ENCODE results near the gene NRXN3. TPM values are rescaled to one million over a fixed set of nuclear protein-coding genes. Genes with fewer than 3 reads are reported as not detected.
"Not testable (repeated sequence)": the region's sequence is repeated elsewhere in the genome, so short reads cannot be mapped to it uniquely, and the experiment has no call there.

NRXN3 gene
- total RNA-seq, 1 donor from 2014 or later, result 38.1 TPM

GRCh38 chr14:78356391-78356790 is 186.2 kb downstream of the NRXN3 start:
- ATAC-seq (no peak), DNase-seq (ENCODE audit: low spot score) (no peak)
- intact Hi-C loops (cut with DNase I), result no loop called here

DNA sequence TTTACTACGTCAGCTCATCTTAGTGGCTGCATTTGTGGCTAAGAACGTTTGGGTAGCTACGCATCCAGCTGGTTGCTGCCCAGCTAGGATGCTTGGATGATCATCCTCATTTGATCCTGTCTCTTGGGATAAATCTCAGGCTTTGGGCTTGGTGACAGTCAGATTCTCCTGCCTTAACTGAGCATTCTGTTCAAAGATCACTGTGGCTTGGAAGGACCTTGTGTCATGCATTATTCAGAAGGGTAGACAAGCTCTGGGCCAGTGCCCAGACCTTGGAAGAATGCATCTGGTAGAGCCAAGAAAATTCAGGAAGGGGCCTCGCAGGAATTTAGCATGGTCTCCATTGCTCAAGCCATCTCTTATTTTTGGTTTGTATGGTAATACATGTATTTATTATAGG is 188.4 kb downstream of the NRXN3 start:
- intact Hi-C loops (cut with DNase I), result no loop called here
- ATAC-seq (no peak), DNase-seq (ENCODE audit: low spot score) (no peak)

GRCh38 chr14:78359581-78359980 is 189.4 kb downstream of the NRXN3 start:
- DNase-seq (ENCODE audit: low spot score), result no peak
- no peak for ATAC-seq
- intact Hi-C loops (cut with DNase I), result no loop called here

DNA sequence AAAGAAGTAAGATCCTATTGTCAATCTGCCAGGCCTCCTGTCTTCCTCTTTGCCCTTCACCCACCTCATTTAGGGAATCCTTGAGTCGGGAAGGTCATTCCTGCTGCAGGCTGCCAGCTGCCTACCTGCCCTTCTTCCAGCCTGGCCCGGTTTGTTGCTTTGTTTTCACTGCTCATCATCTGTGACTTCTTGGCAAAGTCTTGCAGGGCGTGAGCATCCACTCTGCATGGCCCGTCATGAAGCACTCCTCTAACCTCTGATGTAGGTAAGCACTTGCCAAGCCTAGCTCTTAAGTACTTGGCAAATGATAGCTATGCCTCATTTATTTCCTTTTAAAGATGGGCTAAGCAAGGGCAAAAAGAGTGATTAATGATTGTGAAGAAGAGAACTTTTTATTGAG is 192.8 kb downstream of the NRXN3 start:
- intact Hi-C loops (cut with DNase I), result no loop called here
- DNase-seq (ENCODE audit: low spot score), result no peak
- no peak for ATAC-seq

DNA sequence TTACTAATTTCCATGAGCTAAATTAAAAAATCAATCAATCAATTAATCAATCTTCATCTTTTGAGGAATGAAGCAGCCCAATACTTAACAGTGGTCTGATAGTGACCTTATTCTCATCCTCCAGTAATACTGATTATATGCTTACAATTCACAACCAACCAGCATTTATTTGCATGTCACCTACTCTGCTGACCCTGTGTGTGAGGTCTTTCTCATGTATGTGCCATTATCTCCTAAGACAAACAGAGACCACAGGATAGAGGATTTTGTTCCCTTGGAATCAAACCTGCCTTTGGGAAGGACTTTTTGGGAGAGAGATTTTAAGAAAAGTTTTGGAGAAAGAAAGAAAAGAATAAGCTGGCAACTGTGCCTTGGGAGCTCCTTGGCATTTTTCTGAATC is 197.2 kb downstream of the NRXN3 start:
- intact Hi-C loops (cut with DNase I), result no loop called here
- no peak for ATAC-seq
- DNase-seq (ENCODE audit: low spot score), result no peak

GRCh38 chr14:78383060-78383459 is 212.9 kb downstream of the NRXN3 start:
- intact Hi-C loops (cut with DNase I), result no loop called here
- DNase-seq (ENCODE audit: low spot score) (no peak), ATAC-seq (no peak)

- DNase-seq (ENCODE audit: low spot score), result no peak
- ATAC-seq, result no peak
- intact Hi-C loops (cut with DNase I), result no loop called here
These were observed 228.0 kb downstream of the NRXN3 start for GRCh38 chr14:78398216-78398615.

- ATAC-seq (no peak), DNase-seq (ENCODE audit: low spot score) (no peak)
- intact Hi-C loops (cut with DNase I), result no loop called here
These were observed 229.2 kb downstream of the NRXN3 start for GRCh38 chr14:78399316-78399889.

- no peak for DNase-seq (ENCODE audit: low spot score)
- ATAC-seq, result no peak
- intact Hi-C loops (cut with DNase I), result no loop called here
These were observed 231.7 kb downstream of the NRXN3 start for GRCh38 chr14:78401866-78402265.

GRCh38 chr14:78403278-78403815 is 233.2 kb downstream of the NRXN3 start:
- intact Hi-C loops (cut with DNase I), result no loop called here
- ATAC-seq (no peak), DNase-seq (ENCODE audit: low spot score) (no peak)

- intact Hi-C loops (cut with DNase I), result no loop called here
- ATAC-seq (no peak), DNase-seq (ENCODE audit: low spot score) (no peak)
These were observed 235.1 kb downstream of the NRXN3 start for GRCh38 chr14:78405079-78405856.

DNA sequence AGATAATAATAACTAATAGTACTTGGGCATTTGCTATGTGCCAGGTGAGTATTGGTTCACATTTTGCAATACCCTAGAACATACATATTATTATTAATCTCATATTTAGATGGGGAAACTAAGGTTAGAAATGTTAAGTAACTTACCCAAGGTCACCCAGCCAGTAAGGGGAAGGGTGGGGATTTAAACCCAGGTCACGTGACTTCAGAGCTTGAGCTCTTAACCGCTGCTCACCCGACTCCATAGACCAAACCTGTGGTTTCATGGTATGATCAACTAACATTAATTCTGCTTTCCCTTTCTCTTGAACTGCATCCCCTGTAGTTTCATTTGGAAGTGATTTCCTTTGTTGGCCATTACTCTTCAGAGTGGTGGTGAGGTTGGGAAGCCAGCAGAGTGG is 242.3 kb downstream of the NRXN3 start:
- intact Hi-C loops (cut with DNase I), result no loop called here
- ATAC-seq (no peak), DNase-seq (ENCODE audit: low spot score) (no peak)

DNA sequence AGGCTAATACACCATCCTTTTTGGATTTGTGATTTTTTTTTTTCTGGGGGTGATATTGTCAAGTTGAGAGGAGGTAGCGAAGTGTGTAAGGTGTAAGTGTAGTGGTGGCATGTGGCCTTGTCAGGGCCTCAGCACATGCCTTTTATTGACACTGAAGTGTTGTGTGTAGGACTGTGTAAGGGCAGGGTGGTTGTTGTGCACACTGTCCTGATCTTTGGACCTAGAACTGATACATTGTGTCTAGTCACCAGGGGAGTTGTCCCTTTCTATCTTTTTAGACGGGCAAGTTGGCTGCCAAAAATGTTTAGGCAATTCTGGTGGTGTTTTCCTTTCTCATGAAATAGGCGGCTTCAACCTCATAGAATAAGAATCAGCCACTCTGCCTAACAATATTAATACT is 244.0 kb downstream of the NRXN3 start:
- ATAC-seq (no peak), DNase-seq (ENCODE audit: low spot score) (no peak)
- intact Hi-C loops (cut with DNase I), result no loop called here

- ATAC-seq (no peak), DNase-seq (ENCODE audit: low spot score) (no peak)
- intact Hi-C loops (cut with DNase I), result no loop called here
These were observed 247.4 kb downstream of the NRXN3 start for GRCh38 chr14:78417532-78417931.

DNA sequence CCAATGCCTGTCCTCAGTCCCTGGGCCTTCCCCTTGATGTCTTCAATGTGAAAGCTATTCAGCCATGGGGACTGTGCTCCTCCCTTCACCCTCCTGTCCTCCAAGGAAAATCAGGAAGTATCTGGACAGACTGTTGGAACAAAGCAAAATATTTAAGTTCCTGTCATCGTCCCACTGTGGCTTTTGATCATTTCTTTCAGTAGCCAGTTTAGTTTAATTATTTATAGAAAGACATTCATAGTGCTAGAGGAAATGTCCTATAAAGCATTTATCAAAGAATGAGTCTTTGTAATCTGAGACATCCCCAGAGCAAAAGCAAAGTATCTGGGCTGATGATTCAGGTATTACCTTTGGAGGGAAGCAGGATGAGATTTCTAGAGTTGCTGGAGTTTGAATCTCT is 254.1 kb downstream of the NRXN3 start:
- DNase-seq (ENCODE audit: low spot score) (no peak), ATAC-seq (no peak)
- intact Hi-C loops (cut with DNase I), result no loop called here

DNA sequence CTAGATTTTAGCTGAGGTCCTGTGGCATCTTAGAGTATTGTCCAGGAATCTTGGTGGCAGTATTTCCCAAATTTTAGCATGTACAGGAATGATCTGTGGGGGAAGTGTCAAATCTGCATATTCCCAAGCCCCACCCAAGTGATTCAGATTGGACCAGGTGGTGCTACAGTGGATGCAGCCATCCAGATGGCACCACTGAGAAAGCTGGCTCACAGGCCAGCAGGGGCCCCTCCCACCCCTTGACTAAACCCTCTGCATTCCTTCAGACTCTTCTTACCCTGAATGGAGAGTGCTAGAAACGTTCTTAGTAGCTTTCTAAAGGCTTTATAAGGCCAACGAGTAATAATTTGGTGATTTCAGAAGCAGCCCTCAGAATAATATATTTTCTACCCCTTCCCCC is 255.2 kb downstream of the NRXN3 start:
- no peak for DNase-seq (ENCODE audit: low spot score)
- intact Hi-C loops (cut with DNase I), result no loop called here
- no peak for ATAC-seq

DNA sequence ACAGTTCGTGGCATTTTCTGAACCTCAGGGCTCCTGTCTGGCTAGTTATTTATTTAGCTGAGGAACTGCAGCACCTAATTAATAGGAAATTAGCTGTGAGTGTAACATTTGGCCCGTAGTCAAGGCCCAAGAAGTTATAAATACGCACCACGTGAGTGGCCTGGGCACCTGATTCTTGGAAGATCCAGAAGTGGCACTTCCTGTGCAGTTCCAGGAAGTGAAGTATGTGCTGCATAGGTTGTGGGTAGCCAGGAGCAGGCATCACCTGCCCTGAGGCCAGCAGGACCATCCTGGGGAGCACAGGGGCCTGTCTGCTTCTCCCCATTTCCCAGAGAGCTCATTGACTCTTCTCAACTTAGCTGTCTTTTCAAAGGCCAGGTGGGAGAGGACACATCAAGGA is 255.6 kb downstream of the NRXN3 start:
- DNase-seq (ENCODE audit: low spot score), result no peak
- intact Hi-C loops (cut with DNase I), result no loop called here
- no peak for ATAC-seq

DNA sequence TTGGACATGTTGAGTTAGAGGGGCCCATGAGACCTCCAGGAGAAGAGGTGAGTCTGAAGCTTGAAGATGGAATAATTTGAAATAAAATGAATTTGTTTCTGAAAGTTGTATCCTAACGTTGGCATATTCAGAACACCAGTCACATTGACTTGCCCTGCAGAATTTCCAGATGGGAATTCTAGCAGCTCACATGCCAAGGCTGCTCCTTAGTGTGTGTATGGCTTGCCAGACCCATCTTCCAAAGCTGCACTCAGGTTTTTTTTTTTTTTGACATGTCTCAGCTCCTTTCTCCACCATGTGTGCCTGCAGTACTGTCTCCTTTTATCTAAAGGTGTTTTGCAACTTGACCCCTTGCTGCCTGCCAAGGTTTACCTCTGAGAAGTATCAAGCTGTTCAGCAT is 261.9 kb downstream of the NRXN3 start:
- DNase-seq (ENCODE audit: low spot score) (no peak), ATAC-seq (no peak)
- intact Hi-C loops (cut with DNase I), result no loop called here

- ATAC-seq; intact Hi-C loops (cut with DNase I); DNase-seq (ENCODE audit: low spot score): not testable (repeated sequence)
These were observed 267.3 kb downstream of the NRXN3 start for GRCh38 chr14:78437448-78437847.

DNA sequence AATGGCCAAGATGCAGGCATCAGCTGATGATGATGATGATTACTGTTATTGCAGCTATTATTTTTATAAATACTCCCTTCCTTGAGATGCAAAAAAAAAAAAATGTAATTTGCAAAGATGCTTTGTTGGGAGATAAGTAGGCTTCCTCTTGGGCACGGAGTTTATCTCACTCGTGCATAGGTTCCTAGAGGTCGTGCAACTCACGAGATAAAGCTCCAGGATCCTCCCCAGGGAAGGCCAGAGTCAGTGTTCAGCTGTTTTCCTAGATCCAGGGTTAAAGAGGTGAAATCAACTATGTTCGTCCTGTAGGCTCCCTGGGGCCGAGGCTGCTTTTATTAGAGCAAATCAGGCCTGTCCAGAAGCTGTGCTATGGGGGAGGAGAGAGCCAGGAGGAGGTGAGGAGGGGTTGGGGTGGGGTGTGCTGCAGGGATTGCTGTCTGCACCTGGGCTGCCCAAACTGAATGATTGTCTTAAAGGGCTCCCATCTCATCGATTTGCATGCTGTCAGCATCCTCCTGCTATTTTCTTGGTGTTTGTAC is 270.3 kb downstream of the NRXN3 start:
- intact Hi-C loops (cut with DNase I), result no loop called here
- ATAC-seq (no peak), DNase-seq (ENCODE audit: low spot score) (no peak)

Measured in sciatic nerve (tissue), 2 donors.